Measurements from ENCODE around the gene IL34. TPM values are rescaled to one million over a fixed set of nuclear protein-coding genes. Genes with fewer than 3 reads are reported as not detected.

The IL34 gene
- total and polyA plus RNA-seq, 4 donors = 0.25 to 0.93 (median 0.42) TPM

DNA sequence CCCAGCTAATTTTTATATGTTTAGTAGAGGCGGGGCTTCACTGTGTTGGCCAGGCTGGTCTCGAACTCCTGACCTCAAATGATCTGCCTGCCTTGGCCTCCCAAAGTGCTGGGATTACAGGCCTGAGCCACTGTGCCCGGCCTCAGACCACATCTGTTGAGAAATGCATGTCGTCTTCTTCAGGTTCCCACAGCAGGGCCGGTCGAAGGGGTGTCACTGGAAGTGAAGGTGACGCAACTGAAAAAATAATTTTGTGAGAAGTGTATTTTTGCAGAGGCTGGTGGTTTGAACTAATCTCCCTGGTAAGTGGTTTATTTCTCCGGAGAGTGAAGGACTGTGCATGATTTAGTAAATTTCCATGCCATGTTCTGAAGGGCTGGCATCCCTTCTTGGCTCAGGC, 33.4 kb upstream of the IL34 start:
- H3K36me3 ChIP-seq (ENCODE audit: control insufficient read depth in 4 of 4, insufficient read depth in 3 of 4, low read depth in 1 of 4, low read length in 3 of 4) = no peaks in the 10 kb centered on the region
- H3K9ac ChIP-seq (ENCODE audit: low read depth in 1 of 2, low read length in 2 of 2) = no peak overlapping the region
- H3K9me3 ChIP-seq (ENCODE audit: control insufficient read depth in 4 of 4, low read length in 3 of 4) = no peaks in the 10 kb centered on the region
- H3K4me3 ChIP-seq (ENCODE audit: low read depth in 1 of 3, low read length in 3 of 3) = no peak overlapping the region
- 88% methylated on average over 8 of the region's 8 CpGs for WGBS
- H3K27me3 ChIP-seq (ENCODE audit: control insufficient read depth in 4 of 4, insufficient read depth in 4 of 4, low read length in 3 of 4) = no peaks in the 10 kb centered on the region
- H3K4me1 ChIP-seq (ENCODE audit: control insufficient read depth in 4 of 4, insufficient read depth in 4 of 4, low read length in 3 of 4) = no peaks in the 10 kb centered on the region
- no peak for DNase-seq (ENCODE audit: low spot score)
- TF ChIP-seq, protein P1, sequence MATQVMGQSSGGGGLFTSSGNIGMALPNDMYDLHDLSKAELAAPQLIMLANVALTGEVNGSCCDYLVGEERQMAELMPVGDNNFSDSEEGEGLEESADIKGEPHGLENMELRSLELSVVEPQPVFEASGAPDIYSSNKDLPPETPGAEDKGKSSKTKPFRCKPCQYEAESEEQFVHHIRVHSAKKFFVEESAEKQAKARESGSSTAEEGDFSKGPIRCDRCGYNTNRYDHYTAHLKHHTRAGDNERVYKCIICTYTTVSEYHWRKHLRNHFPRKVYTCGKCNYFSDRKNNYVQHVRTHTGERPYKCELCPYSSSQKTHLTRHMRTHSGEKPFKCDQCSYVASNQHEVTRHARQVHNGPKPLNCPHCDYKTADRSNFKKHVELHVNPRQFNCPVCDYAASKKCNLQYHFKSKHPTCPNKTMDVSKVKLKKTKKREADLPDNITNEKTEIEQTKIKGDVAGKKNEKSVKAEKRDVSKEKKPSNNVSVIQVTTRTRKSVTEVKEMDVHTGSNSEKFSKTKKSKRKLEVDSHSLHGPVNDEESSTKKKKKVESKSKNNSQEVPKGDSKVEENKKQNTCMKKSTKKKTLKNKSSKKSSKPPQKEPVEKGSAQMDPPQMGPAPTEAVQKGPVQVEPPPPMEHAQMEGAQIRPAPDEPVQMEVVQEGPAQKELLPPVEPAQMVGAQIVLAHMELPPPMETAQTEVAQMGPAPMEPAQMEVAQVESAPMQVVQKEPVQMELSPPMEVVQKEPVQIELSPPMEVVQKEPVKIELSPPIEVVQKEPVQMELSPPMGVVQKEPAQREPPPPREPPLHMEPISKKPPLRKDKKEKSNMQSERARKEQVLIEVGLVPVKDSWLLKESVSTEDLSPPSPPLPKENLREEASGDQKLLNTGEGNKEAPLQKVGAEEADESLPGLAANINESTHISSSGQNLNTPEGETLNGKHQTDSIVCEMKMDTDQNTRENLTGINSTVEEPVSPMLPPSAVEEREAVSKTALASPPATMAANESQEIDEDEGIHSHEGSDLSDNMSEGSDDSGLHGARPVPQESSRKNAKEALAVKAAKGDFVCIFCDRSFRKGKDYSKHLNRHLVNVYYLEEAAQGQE (IDR thresholded peaks at IDR 0.05) = no peak
- TF ChIP-seq, protein P2, sequence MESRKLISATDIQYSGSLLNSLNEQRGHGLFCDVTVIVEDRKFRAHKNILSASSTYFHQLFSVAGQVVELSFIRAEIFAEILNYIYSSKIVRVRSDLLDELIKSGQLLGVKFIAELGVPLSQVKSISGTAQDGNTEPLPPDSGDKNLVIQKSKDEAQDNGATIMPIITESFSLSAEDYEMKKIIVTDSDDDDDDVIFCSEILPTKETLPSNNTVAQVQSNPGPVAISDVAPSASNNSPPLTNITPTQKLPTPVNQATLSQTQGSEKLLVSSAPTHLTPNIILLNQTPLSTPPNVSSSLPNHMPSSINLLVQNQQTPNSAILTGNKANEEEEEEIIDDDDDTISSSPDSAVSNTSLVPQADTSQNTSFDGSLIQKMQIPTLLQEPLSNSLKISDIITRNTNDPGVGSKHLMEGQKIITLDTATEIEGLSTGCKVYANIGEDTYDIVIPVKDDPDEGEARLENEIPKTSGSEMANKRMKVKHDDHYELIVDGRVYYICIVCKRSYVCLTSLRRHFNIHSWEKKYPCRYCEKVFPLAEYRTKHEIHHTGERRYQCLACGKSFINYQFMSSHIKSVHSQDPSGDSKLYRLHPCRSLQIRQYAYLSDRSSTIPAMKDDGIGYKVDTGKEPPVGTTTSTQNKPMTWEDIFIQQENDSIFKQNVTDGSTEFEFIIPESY (IDR thresholded peaks at IDR 0.05) = no peak
- no peak for TF ChIP-seq EGR1 (IDR thresholded peaks at IDR 0.05; ENCODE audit: low read depth in 2 of 2)
- TF ChIP-seq, protein P3, sequence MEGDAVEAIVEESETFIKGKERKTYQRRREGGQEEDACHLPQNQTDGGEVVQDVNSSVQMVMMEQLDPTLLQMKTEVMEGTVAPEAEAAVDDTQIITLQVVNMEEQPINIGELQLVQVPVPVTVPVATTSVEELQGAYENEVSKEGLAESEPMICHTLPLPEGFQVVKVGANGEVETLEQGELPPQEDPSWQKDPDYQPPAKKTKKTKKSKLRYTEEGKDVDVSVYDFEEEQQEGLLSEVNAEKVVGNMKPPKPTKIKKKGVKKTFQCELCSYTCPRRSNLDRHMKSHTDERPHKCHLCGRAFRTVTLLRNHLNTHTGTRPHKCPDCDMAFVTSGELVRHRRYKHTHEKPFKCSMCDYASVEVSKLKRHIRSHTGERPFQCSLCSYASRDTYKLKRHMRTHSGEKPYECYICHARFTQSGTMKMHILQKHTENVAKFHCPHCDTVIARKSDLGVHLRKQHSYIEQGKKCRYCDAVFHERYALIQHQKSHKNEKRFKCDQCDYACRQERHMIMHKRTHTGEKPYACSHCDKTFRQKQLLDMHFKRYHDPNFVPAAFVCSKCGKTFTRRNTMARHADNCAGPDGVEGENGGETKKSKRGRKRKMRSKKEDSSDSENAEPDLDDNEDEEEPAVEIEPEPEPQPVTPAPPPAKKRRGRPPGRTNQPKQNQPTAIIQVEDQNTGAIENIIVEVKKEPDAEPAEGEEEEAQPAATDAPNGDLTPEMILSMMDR (IDR thresholded peaks at IDR 0.05; ENCODE audit: low read depth, low read length, missing input control) = no peak
- TF ChIP-seq TAF1 (conservative IDR thresholded peaks at IDR 0.05) = no peak
- no peak for TF ChIP-seq RXRA (IDR thresholded peaks at IDR 0.05)
- TF ChIP-seq GABPA (IDR thresholded peaks at IDR 0.05 in 1 of 2, conservative IDR thresholded peaks at IDR 0.05 in 1 of 2) = no peak
- TF ChIP-seq, protein P4, sequence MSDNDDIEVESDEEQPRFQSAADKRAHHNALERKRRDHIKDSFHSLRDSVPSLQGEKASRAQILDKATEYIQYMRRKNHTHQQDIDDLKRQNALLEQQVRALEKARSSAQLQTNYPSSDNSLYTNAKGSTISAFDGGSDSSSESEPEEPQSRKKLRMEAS (IDR thresholded peaks at IDR 0.05) = no peak
- TF ChIP-seq FOXA2 (IDR thresholded peaks at IDR 0.05) = no peak
- TF ChIP-seq HNF4A (conservative IDR thresholded peaks at IDR 0.05) = no peak
- TF ChIP-seq RAD21 (IDR thresholded peaks at IDR 0.05) = no peak
- no peak for TF ChIP-seq JUND (IDR thresholded peaks at IDR 0.05)
- no peak for TF ChIP-seq YY1 (IDR thresholded peaks at IDR 0.05)
- TF ChIP-seq, protein P5, sequence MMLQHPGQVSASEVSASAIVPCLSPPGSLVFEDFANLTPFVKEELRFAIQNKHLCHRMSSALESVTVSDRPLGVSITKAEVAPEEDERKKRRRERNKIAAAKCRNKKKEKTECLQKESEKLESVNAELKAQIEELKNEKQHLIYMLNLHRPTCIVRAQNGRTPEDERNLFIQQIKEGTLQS (IDR thresholded peaks at IDR 0.05) = no peak
- no peak for TF ChIP-seq FOXA1 (IDR thresholded peaks at IDR 0.05)
- TF ChIP-seq SP1 (IDR thresholded peaks at IDR 0.05) = no peak
- no peak for TF ChIP-seq NR2F2 (IDR thresholded peaks at IDR 0.05)
- no peak for TF ChIP-seq HNF4G (IDR thresholded peaks at IDR 0.05)
- no peak overlapping the region for H3K27ac ChIP-seq (ENCODE audit: low read depth in 1 of 2, low read length in 2 of 2)
